Testis (tissue), 3 donors: ENCODE measurements around the gene ASXL2. TPM values are rescaled to one million over a fixed set of nuclear protein-coding genes. Genes with fewer than 3 reads are reported as not detected.

Experiments
- DNase-seq: peaks from one replicate; pipeline ENCODE4 v3.0.0-alpha.2; 2019
- H3K27ac ChIP-seq, 2 donors: fragments of 200-600 bp; sonication (generic); one replicate each; pipeline ENCODE4 v1.5.1; 2019
- H3K27me3 ChIP-seq: fragments of 200-600 bp; sonication (generic); one replicate; pipeline ENCODE4 v1.5.1; 2019
- H3K36me3 ChIP-seq: fragments of 200-600 bp; sonication (generic); one replicate; pipeline ENCODE4 v1.5.1; 2017; ENCODE audit warnings: low read depth; ENCODE audit errors: missing control alignments
- H3K4me1 ChIP-seq: fragments of 200-600 bp; sonication (generic); one replicate; pipeline ENCODE4 v1.5.1; 2019
- H3K4me3 ChIP-seq, 2 donors: fragments of 200-600 bp; sonication (generic); one replicate each; pipeline ENCODE4 v1.5.1; 2017 to 2019
- H3K9me3 ChIP-seq: fragments of 200-600 bp; sonication (generic); one replicate; pipeline ENCODE4 v1.5.1; 2017
- CTCF ChIP-seq, 3 experiments: fragments of 450-650 bp in 2 of 3; fragments of 200-600 bp in 1 of 3; sonication (generic) in 1 of 3; IDR thresholded peaks; one replicate each; pipeline ENCODE4 v1.5.1; 2016 to 2019; ENCODE audit warnings: antibody characterized with exemption in 3 of 3, mild to moderate bottlenecking in 2 of 3, moderate library complexity in 1 of 3
- POLR2A ChIP-seq: fragments of 450-650 bp; IDR thresholded peaks from one replicate; pipeline ENCODE4 v1.6.1; 2017; ENCODE audit warnings: antibody characterized with exemption, mild to moderate bottlenecking, moderate library complexity
- WGBS, 2 donors: methylation state at CpG; one replicate each; pipeline ENCODE4 v1.1.5; 2018; 5-methylcytosine and 5-hydroxymethylcytosine counted together
- intact Hi-C: fragments of 100-400 bp; cut with DNase I; formaldehyde crosslinking; loops from one replicate; pipeline ENCODE4 v1.15.1; 2023; ENCODE audit warnings: low total_unique reads
- polyA plus RNA-seq: library from polyadenylated mRNA; stranded (reverse); fragments of 350-450 nt; fragmentation: Illumina TruSeq; extraction: RNeasy Lipid Tissue Mini Kit (QIAGEN cat#74804); gene quantifications from one replicate; pipeline ENCODE4 v1.2.3, GENCODE V29; 2014; ENCODE audit warnings: low read depth, low replicate concordance; ENCODE audit not compliant: insufficient read depth
- total RNA-seq, 2 donors: library from RNA; depleted of rRNA; stranded (reverse); fragments of >200 nt; gene quantifications; one replicate each; pipeline ENCODE4 v1.2.3, GENCODE V29; 2016

Gene ASXL2
- total and polyA plus RNA-seq, 3 donors from 2014 or later, result 40.9 to 51.9 (median 43.3) TPM

GRCh38 chr2:25692737-25693445 lies 185.4 kb downstream of the ASXL2 start:
- H3K27me3 ChIP-seq, result no peaks in the 10 kb centered on the region
- WGBS, 2 donors, result 83 to 88% methylated on average over 6 of the region's 6 CpGs
- intact Hi-C loops, result no loop called here
- no peak overlapping the region for H3K27ac ChIP-seq
- no peaks in the 10 kb centered on the region for H3K36me3 ChIP-seq
- H3K9me3 ChIP-seq, result no peaks in the 10 kb centered on the region
- no peak overlapping the region for H3K4me3 ChIP-seq
- no peak for TF ChIP-seq CTCF (IDR thresholded peaks at IDR 0.05)
- TF ChIP-seq POLR2A, result no peak
- no peak for DNase-seq
- H3K4me1 ChIP-seq, result no peaks in the 10 kb centered on the region

GRCh38 chr2:25692143-25692542 lies 186.1 kb downstream of the ASXL2 start:
- TF ChIP-seq CTCF (IDR thresholded peaks at IDR 0.05), result no peak
- TF ChIP-seq POLR2A, result no peak
- intact Hi-C loops, result no loop called here
- Histone ChIP-seq H3K9me3 (no peaks in the 10 kb centered on the region), H3K27ac (no peak overlapping the region), H3K36me3 (no peaks in the 10 kb centered on the region), H3K4me3 (no peak overlapping the region), H3K27me3 (no peaks in the 10 kb centered on the region), H3K4me1 (no peaks in the 10 kb centered on the region)
- WGBS, 2 donors, result 86 to 94% methylated on average over 4 of the region's 4 CpGs
- DNase-seq, result no peak

- no peak for DNase-seq
- H3K4me1 ChIP-seq, result no peaks in the 10 kb centered on the region
- H3K36me3 ChIP-seq, result no peaks in the 10 kb centered on the region
- no peak overlapping the region for H3K27ac ChIP-seq
- TF ChIP-seq POLR2A, result no peak
- TF ChIP-seq CTCF (IDR thresholded peaks at IDR 0.05), result no peak
- H3K4me3 ChIP-seq, result no peak overlapping the region
- intact Hi-C loops, result no loop called here
- 40 to 67% methylated on average over 1 of the region's 1 CpG for WGBS, 2 donors
- H3K27me3 ChIP-seq, result no peaks in the 10 kb centered on the region
- no peaks in the 10 kb centered on the region for H3K9me3 ChIP-seq
These were observed 188.2 kb downstream of the ASXL2 start for GRCh38 chr2:25690058-25690457.

GRCh38 chr2:25688236-25688635 lies 190.1 kb downstream of the ASXL2 start:
- Histone ChIP-seq H3K9me3 (no peaks in the 10 kb centered on the region), H3K4me1 (no peaks in the 10 kb centered on the region), H3K27ac (no peak overlapping the region), H3K36me3 (no peaks in the 10 kb centered on the region), H3K4me3 (no peak overlapping the region), H3K27me3 (no peaks in the 10 kb centered on the region)
- TF ChIP-seq POLR2A (no peak), CTCF (IDR thresholded peaks at IDR 0.05) (no peak)
- 91 to 94% methylated on average over 6 of the region's 6 CpGs for WGBS, 2 donors
- intact Hi-C loops, result no loop called here
- no peak for DNase-seq

GRCh38 chr2:25685741-25686140 lies 192.5 kb downstream of the ASXL2 start:
- 93 to 100% methylated on average over 2 of the region's 2 CpGs for WGBS, 2 donors
- Histone ChIP-seq H3K4me3 (no peak overlapping the region), H3K4me1 (no peaks in the 10 kb centered on the region), H3K27me3 (no peaks in the 10 kb centered on the region), H3K36me3 (no peaks in the 10 kb centered on the region), H3K27ac (no peak overlapping the region), H3K9me3 (no peaks in the 10 kb centered on the region)
- no peak for DNase-seq
- intact Hi-C loops, result no loop called here
- TF ChIP-seq POLR2A, result no peak
- TF ChIP-seq CTCF (IDR thresholded peaks at IDR 0.05), result no peak
